HG02943 (cell line): ENCODE data around the gene POLR2A.
"Not testable (repeated sequence)": the region's sequence is repeated elsewhere in the genome, so short reads cannot be mapped to it uniquely, and the experiment has no call there.

ENCODE experiments used
- ATAC-seq: cut with Tn5 transposase; IDR thresholded peaks from one replicate; pipeline ENCODE4 v1.9.1; 2021; ENCODE audit warnings: mild to moderate bottlenecking, low read depth, moderate library complexity; ENCODE audit not compliant: unreplicated experiment

The POLR2A gene

DNA sequence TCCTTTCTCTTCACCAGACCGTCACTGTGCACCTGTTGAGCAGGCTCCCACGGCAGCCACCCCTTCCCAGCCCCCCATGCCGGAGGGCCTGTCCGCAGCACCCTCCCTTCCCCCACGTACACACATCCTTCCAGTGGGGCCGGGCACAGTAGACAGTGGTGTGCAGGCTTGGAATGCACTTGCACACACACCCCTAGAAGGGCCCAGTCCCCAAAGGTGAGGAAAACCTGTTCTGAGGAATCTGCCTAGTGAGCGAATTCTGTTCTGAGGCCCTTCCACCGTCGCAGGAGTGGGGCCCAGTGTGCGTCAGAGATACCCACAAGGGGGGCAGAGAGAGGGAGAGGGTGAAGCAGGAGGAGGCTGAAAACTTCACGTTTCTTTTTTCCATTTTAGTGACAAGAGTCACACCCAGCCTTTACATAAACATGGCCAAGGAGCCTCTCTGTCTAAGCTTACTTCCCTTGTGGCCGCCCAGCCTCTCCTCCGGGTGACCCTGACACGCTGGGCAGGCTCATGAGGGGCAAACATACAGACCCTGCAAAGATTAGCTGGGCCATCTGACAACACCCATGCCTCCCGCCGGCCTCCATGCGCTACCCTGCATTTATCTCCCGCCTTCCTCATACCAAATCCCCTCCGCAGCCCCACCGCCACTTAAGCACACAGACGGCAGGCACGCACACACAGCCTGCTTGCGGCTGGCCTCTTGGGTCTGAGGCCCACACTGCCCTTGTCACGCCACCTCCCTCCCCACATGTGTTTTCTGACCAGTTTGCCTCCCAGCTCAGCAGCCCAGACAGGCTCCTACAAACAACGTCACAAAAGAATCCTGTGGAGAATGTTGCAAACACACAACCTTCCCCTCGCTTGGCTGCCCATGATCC is 6.5 kb upstream of the POLR2A start:
- no peak for ATAC-seq

DNA sequence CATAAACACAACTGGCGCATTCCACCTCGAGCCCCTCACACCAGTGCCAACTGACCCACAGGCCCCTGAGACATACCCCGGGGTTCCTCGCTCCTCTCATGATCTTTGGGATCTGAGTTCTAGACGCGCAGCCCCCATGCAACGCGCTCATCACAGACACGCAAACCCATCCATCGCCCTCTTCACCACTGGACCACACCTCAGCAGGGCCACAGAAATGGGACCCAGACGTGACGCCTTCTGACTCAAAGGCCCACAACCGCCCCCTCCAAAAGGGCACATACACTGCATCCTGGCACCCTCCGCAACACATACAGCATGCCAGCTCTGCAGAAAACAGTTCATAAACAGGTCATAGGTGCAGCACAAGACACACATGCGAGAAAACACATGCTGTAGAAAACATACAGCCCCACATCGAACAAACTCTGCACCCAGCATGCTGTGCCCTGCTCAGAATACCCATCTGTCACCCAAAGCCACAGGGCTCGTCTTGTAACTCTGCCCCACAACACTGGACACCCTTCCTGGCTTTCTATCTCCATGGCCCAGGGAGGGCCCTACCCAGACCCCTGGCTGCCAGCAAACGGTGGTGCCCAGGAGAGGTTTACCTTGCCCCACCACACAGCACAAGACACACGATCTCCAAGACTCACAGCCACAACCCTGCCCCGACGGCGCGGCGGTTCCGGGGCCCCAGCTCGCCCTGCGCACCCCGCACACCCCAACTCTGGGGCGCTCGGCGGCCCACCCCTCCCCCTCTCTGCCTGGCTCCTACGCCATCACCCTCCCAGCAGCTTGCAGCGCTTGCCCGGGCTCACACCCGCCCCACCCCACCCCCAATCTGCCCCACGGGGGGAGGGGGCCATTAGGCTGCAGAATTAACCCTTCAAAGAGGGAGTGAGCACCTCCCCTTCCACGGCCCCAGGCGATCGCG is 5.6 kb upstream of the POLR2A start:
- no peak for ATAC-seq

DNA sequence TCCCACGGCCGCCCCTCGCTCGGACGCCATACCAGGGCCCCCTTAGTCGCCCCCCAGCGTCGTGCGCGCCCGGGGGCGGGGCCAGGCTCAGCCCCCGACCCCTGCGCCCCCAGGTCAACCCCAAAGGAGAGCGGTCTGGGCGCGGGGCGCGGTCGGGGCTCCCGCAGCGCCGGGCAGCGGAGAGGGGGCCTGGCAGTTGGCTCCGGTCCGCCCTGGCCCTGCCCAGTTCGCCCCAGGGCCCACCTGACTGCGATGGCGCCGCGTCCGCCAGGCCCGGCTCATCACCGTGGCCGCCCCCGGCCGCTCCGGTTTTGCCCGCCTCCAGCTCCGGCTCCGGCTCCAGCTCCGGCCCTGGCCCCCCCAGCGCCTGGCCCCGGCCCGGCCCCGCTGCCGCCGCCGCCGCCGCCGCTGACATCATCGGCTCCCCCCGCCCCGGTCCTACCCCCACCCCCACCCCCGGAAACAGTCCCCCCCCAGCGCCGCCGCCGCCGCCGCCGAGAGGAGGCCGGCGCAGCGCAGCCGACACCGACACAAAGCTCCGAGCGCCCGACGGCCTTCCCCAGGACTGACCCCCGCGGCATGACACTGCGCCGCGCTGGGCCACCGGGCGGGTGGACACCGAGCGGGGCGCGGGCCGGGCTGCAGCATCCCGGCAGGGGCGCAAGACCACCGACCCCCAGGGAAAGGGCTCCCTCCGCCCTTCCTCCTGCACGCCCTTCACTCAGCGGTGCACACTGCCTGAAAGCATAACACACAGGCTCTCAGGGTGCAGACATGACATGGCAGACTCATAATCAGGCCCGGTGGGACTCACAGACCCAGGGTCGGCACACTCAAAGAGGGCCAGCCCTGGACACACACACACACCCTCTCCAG is 4.7 kb upstream of the POLR2A start, which contains the start of gene ZBTB4:
ZBTB4 (minus strand) TSS at position 419 of the 876 bp plus-strand sequence. CDS start 12,830 bp downstream, outside the sequence.
- no peak for ATAC-seq

- ATAC-seq, result no peak
Observed at GRCh38 chr17:7480089-7480384, 4.1 kb upstream of the POLR2A start.

- ATAC-seq, result not testable (repeated sequence)
Observed at GRCh38 chr17:7481275-7481674, 2.9 kb upstream of the POLR2A start, which contains the start of gene SLC35G6. Gene SLC35G6 (plus strand): TSS chr17:7481446. CDS start chr17:7481517, 71 bp downstream.

DNA sequence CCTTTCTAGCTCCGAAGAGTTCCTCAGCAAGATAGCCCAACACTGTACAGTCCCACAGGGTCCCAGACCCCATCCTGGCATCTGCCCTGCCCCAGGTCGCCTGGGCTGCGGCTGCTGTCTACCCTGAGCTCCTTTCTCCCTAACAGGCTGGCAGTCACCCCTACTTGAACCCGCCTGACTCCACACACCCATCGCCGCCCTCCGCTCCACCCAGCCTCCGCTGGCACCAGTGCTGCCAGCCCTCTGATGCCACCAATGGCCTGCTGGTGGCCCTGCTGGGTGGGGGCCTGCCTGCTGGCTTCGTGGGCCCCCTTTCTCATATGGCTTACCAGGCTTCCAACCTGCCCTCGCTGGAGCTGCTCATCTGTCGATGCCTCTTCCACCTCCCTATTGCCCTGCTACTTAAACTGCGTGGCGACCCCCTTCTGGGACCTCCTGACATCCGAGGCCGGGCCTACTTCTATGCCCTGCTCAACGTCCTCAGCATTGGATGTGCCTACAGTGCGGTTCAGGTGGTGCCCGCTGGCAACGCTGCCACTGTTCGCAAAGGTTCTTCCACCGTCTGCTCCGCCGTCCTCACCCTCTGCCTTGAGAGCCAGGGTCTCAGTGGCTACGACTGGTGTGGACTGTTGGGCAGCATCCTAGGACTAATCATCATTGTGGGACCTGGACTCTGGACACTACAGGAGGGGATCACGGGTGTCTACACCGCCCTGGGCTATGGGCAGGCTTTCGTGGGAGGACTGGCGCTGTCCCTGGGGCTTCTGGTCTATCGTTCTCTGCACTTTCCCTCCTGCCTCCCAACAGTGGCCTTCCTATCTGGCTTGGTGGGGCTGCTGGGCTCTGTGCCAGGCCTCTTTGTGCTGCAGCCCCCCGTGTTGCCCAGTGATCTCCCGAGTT is 2.1 kb upstream of the POLR2A start:
- ATAC-seq, result not testable (repeated sequence)

- not testable (repeated sequence) for ATAC-seq
Observed at GRCh38 chr17:7482742-7483088, 1.5 kb upstream of the POLR2A start.

GRCh38 chr17:7483255-7484066 is 705 bp upstream of the POLR2A start:
- peak; percentile 34 for ATAC-seq

GRCh38 chr17:7484919-7485377 is 782 bp downstream of the POLR2A start:
- no peak for ATAC-seq

GRCh38 chr17:7486181-7486580 is 2.0 kb downstream of the POLR2A start:
- ATAC-seq, result no peak

DNA sequence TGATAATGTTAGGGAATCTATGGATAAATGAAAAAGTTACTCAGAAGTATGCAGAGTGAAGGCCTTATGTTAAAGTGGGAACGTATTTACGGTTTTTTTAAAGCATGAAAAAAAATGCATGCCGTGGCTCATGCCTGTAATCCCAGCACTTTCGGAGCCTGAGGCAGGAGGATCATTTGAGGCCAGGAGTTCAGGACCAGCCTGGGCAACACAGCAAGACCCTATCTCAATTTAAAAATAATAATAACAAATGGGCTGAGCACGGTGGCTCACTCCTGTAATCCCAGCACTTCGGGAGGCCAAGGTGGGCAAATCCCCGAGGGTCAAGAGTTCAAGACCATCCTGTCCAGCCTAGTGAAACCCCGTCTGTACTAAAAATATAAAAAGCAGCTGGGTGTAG is 6.0 kb downstream of the POLR2A start:
- ATAC-seq, result no peak

DNA sequence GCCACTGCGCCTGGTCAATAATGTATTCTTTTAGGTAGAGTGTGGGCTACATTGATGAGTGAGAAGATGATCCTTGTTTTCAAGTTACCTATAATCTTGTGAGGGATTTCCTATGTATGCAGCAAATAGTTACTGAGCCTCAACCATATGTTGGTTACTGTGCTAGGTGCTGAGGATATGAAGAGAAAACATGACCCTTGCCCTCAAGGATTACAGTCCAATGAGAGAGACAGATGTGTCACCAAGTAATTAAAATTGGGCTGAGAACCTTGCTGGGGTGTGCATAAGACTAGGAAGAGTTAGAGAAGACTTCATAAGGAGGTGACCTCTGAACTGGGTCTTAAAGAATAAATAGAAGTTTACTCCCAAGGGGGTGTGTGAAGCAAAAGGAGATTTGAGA is 7.4 kb downstream of the POLR2A start:
- ATAC-seq, result no peak

DNA sequence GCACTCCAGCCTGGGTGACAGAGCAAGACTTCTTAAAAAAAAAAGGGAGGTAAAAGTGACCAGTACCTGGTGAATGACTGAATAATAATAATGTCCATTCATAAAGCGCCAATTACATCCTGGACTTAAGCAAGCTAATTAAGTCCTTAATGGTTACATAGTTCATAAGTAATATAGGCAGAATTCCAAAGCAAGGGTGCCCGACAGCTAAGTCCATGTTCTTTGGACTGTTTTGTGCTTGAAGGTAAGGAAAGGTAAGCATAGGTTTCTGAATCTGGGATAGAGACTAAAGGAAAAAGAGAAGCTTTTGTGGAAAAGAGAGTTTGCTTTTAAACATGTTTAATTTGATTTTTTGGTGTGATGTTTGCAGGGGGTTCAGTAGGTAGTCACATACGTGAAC is 9.8 kb downstream of the POLR2A start:
- ATAC-seq, result no peak

- ATAC-seq, result no peak
Observed at GRCh38 chr17:7495906-7496434, 11.8 kb downstream of the POLR2A start.

DNA sequence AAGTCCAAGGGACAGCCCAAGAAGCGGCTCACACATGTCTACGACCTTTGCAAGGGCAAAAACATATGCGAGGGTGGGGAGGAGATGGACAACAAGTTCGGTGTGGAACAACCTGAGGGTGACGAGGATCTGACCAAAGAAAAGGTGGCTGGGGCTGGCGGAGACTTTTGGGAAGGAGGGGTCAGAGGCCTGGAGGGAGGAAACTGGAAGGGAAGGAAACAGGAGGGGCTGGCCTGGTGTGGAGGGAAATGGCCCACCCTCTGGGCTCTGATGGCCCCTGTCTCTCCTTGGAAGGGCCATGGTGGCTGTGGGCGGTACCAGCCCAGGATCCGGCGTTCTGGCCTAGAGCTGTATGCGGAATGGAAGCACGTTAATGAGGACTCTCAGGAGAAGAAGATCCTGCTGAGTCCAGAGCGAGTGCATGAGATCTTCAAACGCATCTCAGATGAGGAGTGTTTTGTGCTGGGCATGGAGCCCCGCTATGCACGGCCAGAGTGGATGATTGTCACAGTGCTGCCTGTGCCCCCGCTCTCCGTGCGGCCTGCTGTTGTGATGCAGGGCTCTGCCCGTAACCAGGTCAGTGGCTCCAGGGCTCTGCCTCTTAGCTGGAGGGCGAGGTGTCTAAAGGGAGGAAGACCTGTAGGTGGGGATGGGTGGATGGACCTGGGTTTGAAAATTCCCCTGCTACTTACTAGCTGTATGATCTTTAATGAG is 12.5 kb downstream of the POLR2A start:
- ATAC-seq, result no peak

DNA sequence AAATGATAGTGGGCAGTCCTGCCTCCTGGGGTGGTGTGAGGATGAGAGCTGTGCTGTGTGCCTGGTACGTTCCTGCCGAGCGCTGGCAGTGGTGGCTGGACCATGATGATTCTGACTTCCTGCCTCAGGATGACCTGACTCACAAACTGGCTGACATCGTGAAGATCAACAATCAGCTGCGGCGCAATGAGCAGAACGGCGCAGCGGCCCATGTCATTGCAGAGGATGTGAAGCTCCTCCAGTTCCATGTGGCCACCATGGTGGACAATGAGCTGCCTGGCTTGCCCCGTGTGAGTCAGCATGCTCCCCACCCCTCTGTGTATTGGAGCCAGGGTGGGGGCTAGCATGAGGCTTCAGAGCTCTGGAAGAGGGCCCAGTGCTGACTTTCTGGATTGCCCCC is 13.1 kb downstream of the POLR2A start:
- no peak for ATAC-seq

DNA sequence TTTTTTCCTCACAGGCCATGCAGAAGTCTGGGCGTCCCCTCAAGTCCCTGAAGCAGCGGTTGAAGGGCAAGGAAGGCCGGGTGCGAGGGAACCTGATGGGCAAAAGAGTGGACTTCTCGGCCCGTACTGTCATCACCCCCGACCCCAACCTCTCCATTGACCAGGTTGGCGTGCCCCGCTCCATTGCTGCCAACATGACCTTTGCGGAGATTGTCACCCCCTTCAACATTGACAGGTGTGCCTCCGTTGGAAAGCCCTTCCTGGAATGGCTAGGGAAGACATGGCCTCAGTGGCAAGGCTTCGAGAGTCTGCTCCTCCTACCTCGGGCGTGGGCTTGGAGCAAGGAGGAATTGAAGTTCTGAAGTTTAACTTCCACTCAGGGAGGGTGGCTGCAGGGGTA is 13.5 kb downstream of the POLR2A start:
- ATAC-seq, result no peak

- no peak for ATAC-seq
Observed at GRCh38 chr17:7499161-7499560, 15.0 kb downstream of the POLR2A start.
